ENCODE data around the gene C1QL4. TPM values are rescaled to one million over a fixed set of nuclear protein-coding genes. Genes with fewer than 3 reads are reported as not detected.

C1QL4 gene
- polyA plus RNA-seq, 2 of the 4 experiments (the other 2 are of a cell fraction): 1.5 to 2.8 TPM

GRCh38 chr12:49330032-49330619 lies 6.9 kb downstream of the C1QL4 start:
- no peak for TF ChIP-seq NPAS2 (CRISPR knock-in tag; IDR thresholded peaks at IDR 0.05; ENCODE audit: borderline replicate concordance)
- no peak for TF ChIP-seq CEBPB (IDR thresholded peaks at IDR 0.05)
- no peak for TF ChIP-seq TP53 (CRISPR knock-in tag; IDR thresholded peaks at IDR 0.05)
- no peak for TF ChIP-seq MAZ (IDR thresholded peaks at IDR 0.05; ENCODE audit: borderline replicate concordance, low read depth, low read length)
- TF ChIP-seq CBX8 (IDR thresholded peaks at IDR 0.05): no peak
- no peak for TF ChIP-seq FOSB (CRISPR knock-in tag; IDR thresholded peaks at IDR 0.05)
- no peak for TF ChIP-seq PBX3 (IDR thresholded peaks at IDR 0.05)
- no peak for TF ChIP-seq HOXA7 (CRISPR knock-in tag; IDR thresholded peaks at IDR 0.05)
- TF ChIP-seq SMC3 (IDR thresholded peaks at IDR 0.05): no peak
- TF ChIP-seq CHD4 (IDR thresholded peaks at IDR 0.05; ENCODE audit: borderline replicate concordance): no peak
- no peak for TF ChIP-seq HEYL (CRISPR knock-in tag; IDR thresholded peaks at IDR 0.05)
- no peak for TF ChIP-seq ATOH8 (CRISPR knock-in tag; IDR thresholded peaks at IDR 0.05; ENCODE audit: low read depth)
- TF ChIP-seq RNF2 (IDR thresholded peaks at IDR 0.05; ENCODE audit: borderline replicate concordance, low read depth): no peak
- no peak for TF ChIP-seq NFE2L2 (conservative IDR thresholded peaks at IDR 0.05; ENCODE audit: low read length)
- TF ChIP-seq RARB (CRISPR knock-in tag; IDR thresholded peaks at IDR 0.05): no peak
- TF ChIP-seq BHLHE40 (IDR thresholded peaks at IDR 0.05; ENCODE audit: low read depth, low read length): no peak
- no peak for TF ChIP-seq MYC (IDR thresholded peaks at IDR 0.05; ENCODE audit: borderline replicate concordance, low read length)
- no peak overlapping the region for H3K4me3 ChIP-seq
- no peak overlapping the region for H3K27ac ChIP-seq
- ATAC-seq (no peak), DNase-seq (ENCODE audit: low read depth in 1 of 2, low spot score in 1 of 2) (no peak), FAIRE-seq (no peak)
- H3K9me3 ChIP-seq: no peaks in the 10 kb centered on the region
- ChIA-PET POLR2A (no interaction called here), CTCF (interaction anchor here (1.2 to 6.5 kb wide), 10 partner anchors 10 to 308 kb away, joined by 3 to 144 read pairs (median 65); partner anchors contain the start of genes DNAJC22, PRPH and TROAP)
- H3K4me1 ChIP-seq: peaks cover 6% of the 10 kb centered on the region; the same call in 2 of the 3 replicates
- no peak overlapping the region for H3K4me2 ChIP-seq
- 96% methylated on average over 7 of the region's 7 CpGs for WGBS (ENCODE audit: missing lambda C conversion rate)

GRCh38 chr12:49328816-49329215 lies 8.2 kb downstream of the C1QL4 start:
- FAIRE-seq: no peak
- H3K4me3 ChIP-seq: no peak overlapping the region
- 94% methylated on average over 12 of the region's 12 CpGs for WGBS (ENCODE audit: missing lambda C conversion rate)
- no peak for DNase-seq (ENCODE audit: low read depth in 1 of 2, low spot score in 1 of 2)
- H3K4me2 ChIP-seq: no peak overlapping the region
- ChIA-PET CTCF (interaction anchor here (0.6 to 6.5 kb wide), 7 partner anchors 8 to 39 kb away, joined by 5 to 144 read pairs (median 58); partner anchors contain the start of genes C1QL4, DNAJC22 and PRPH), POLR2A (no interaction called here)
- TF ChIP-seq CBX2 (IDR thresholded peaks at IDR 0.05; ENCODE audit: borderline replicate concordance, low read depth) (no peak), HOXB5 (CRISPR knock-in tag; IDR thresholded peaks at IDR 0.05) (no peak), POLR2A (IDR thresholded peaks at IDR 0.05; ENCODE audit: low read length) (no peak), HOXA7 (CRISPR knock-in tag; IDR thresholded peaks at IDR 0.05) (no peak), PBX3 (IDR thresholded peaks at IDR 0.05) (no peak), FOSB (CRISPR knock-in tag; IDR thresholded peaks at IDR 0.05) (no peak), HOXB13 (CRISPR knock-in tag; IDR thresholded peaks at IDR 0.05; ENCODE audit: low read depth) (no peak), CHD2 (IDR thresholded peaks at IDR 0.05; ENCODE audit: low read length, partially characterized antibody) (no peak), KDM5A (IDR thresholded peaks at IDR 0.05) (no peak), CBX8 (IDR thresholded peaks at IDR 0.05) (no peak), HMGXB4 (CRISPR knock-in tag; IDR thresholded peaks at IDR 0.05; ENCODE audit: borderline replicate concordance) (no peak), POLR2AphosphoS2 (conservative IDR thresholded peaks at IDR 0.05; ENCODE audit: low read length) (no peak), MYC (IDR thresholded peaks at IDR 0.05; ENCODE audit: borderline replicate concordance, low read length) (no peak), RCOR1 (IDR thresholded peaks at IDR 0.05; ENCODE audit: low read depth, low read length) (no peak), ATOH8 (CRISPR knock-in tag; IDR thresholded peaks at IDR 0.05; ENCODE audit: low read depth) (no peak), CTCF (IDR thresholded peaks at IDR 0.05) (no peak), RAD21 (conservative IDR thresholded peaks at IDR 0.05 in 1 of 2, IDR thresholded peaks at IDR 0.05 in 1 of 2) (no peak)
- no peaks in the 10 kb centered on the region for H3K9me3 ChIP-seq
- no peak overlapping the region for H3K27ac ChIP-seq
- peaks cover 12% of the 10 kb centered on the region; the same call in 2 of the 3 replicates for H3K4me1 ChIP-seq
- no peak for ATAC-seq
